Natural killer cell (primary cell): ENCODE results near the gene HACL1. TPM values are rescaled to one million over a fixed set of nuclear protein-coding genes. Genes with fewer than 3 reads are reported as not detected.

Experiments used
- ATAC-seq, 3 donors: fragments of 150-1000 bp in 2 of 3; fragments of 200-7000 bp in 1 of 3; cut with Tn5 transposase; 1 replicate in 1 of 3; 2 replicates in 2 of 3; pipeline ENCODE4 v1.10.0; 2021; ENCODE audit warnings: mild to moderate bottlenecking in 2 of 3, moderate library complexity in 2 of 3
- DNase-seq, 2 donors: peaks; one replicate each; pipeline versions ENCODE4 v3.0.0 to v3.0.0-alpha.2; 2013 to 2021; ENCODE audit warnings: mixed read lengths in 1 of 2
- H3K27ac ChIP-seq: one replicate; pipeline ENCODE4 v1.5.1; 2013; ENCODE audit warnings: mild to moderate bottlenecking, low read length
- H3K27me3 ChIP-seq: one replicate; pipeline ENCODE4 v1.6.1; 2013; ENCODE audit warnings: low read length; ENCODE audit not compliant: control insufficient read depth, insufficient read depth
- H3K36me3 ChIP-seq: one replicate; pipeline ENCODE4 v1.6.1; 2013; ENCODE audit warnings: low read length; ENCODE audit not compliant: control insufficient read depth, insufficient read depth
- H3K4me1 ChIP-seq: one replicate; pipeline ENCODE4 v1.6.1; 2013; ENCODE audit warnings: low read length; ENCODE audit not compliant: control insufficient read depth, insufficient read depth
- H3K4me3 ChIP-seq: one replicate; pipeline ENCODE4 v1.5.1; 2013; ENCODE audit warnings: low read length
- H3K9me3 ChIP-seq: one replicate; pipeline ENCODE4 v1.6.1; 2013; ENCODE audit warnings: low read length; ENCODE audit not compliant: control insufficient read depth, insufficient read depth
- H3K27ac Mint-ChIP-seq, 2 donors: one replicate each; pipeline ENCODE4 v1.8.0; 2022; ENCODE audit warnings: mild to moderate bottlenecking in 2 of 2, mixed read lengths in 2 of 2, moderate library complexity in 1 of 2
- H3K27me3 Mint-ChIP-seq, 2 donors: one replicate each; pipeline ENCODE4 v1.8.0; 2022; ENCODE audit warnings: low read depth in 2 of 2, mixed read lengths in 2 of 2
- H3K36me3 Mint-ChIP-seq: one replicate; pipeline ENCODE4 v1.8.0; 2022; ENCODE audit warnings: mixed read lengths
- H3K4me1 Mint-ChIP-seq, 2 donors: one replicate each; pipeline ENCODE4 v1.8.0; 2022; ENCODE audit warnings: mixed read lengths in 2 of 2
- H3K4me3 Mint-ChIP-seq: one replicate; pipeline ENCODE4 v1.8.0; 2022; ENCODE audit warnings: mild to moderate bottlenecking, moderate library complexity, mixed read lengths
- H3K9me3 Mint-ChIP-seq, 2 donors: one replicate each; pipeline ENCODE4 v1.8.0; 2022; ENCODE audit warnings: mixed read lengths in 2 of 2
- CTCF ChIP-seq: fragments of 200-600 bp; IDR thresholded peaks from one replicate; pipeline ENCODE4 v1.8.0; 2022; ENCODE audit warnings: antibody characterized with exemption
- WGBS: methylation state at CpG from one replicate; pipeline ENCODE4 v1.1.7; 2013; ENCODE audit warnings: missing lambda C conversion rate; ENCODE audit not compliant: insufficient coverage; 5-methylcytosine and 5-hydroxymethylcytosine counted together
- intact Hi-C: fragments of 100-400 bp; cut with micrococcal nuclease; formaldehyde crosslinking; loops from one replicate; pipeline ENCODE4 v1.14.2; 2022
- total RNA-seq, 4 donors: library from RNA; stranded (reverse); fragments of 120-200 nt in 1 of 4; gene quantifications; one replicate each; pipeline versions ENCODE4 v1.2.3 to v1.2.4, GENCODE V29; 2013 to 2022

The HACL1 gene
- total RNA-seq, 3 donors from 2014 or later (not counting 1 experiment from before 2014, with no cell fraction given) = 36.7 to 39.8 (median 37.3) TPM

GRCh38 chr3:15512166-15512565, 89.2 kb downstream of the HACL1 start:
- no peak for TF ChIP-seq CTCF
- H3K9me3 Mint-ChIP-seq = no peaks in the 10 kb centered on the region
- no peak overlapping the region for H3K4me3 Mint-ChIP-seq
- H3K27me3 ChIP-seq = no peaks in the 10 kb centered on the region
- H3K9me3 ChIP-seq = no peaks in the 10 kb centered on the region
- peaks cover 12% of the 10 kb centered on the region for H3K4me1 ChIP-seq
- DNase-seq (no peak), ATAC-seq (no peak)
- 63% methylated on average over 8 of the region's 10 CpGs for WGBS
- intact Hi-C loops = no loop called here
- H3K4me3 ChIP-seq = no peak overlapping the region
- H3K27ac ChIP-seq = no peak overlapping the region
- H3K4me1 Mint-ChIP-seq = peaks cover 31 to 49% of the 10 kb centered on the region in 2 donors
- H3K27me3 Mint-ChIP-seq = no peaks in the 10 kb centered on the region
- peak overlapping the region; percentile 22 to 37 for H3K27ac Mint-ChIP-seq
- H3K36me3 Mint-ChIP-seq = no peaks in the 10 kb centered on the region
- no peaks in the 10 kb centered on the region for H3K36me3 ChIP-seq

DNA sequence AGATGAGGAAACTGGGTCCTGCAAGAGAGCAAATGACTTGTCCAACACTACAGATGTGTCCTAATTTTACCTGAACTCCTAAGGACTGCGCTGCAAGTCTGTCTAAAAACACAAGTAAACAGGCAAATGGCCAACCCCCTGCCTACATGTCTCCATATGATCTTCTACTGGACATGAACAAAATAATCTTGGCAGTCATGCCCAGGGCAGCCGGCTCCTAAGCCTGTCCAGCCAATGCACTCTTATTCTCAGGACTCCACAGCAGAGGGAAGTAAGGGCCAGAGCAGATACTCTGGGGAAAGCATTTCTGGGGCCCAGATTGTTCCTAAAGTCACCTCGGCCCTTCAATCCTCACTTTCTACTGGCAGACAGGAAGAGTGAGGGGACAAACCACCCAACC, 90.2 kb downstream of the HACL1 start:
- Histone ChIP-seq H3K27me3 (no peaks in the 10 kb centered on the region), H3K4me1 (peaks cover 9% of the 10 kb centered on the region), H3K36me3 (no peaks in the 10 kb centered on the region), H3K9me3 (no peaks in the 10 kb centered on the region), H3K4me3 (no peak overlapping the region), H3K27ac (no peak overlapping the region)
- no peak overlapping the region for H3K4me3 Mint-ChIP-seq
- intact Hi-C loops = no loop called here
- H3K27ac Mint-ChIP-seq = peak overlapping the region; percentile 23 to 67
- 98% methylated on average over 3 of the region's 3 CpGs for WGBS
- no peak for DNase-seq
- no peaks in the 10 kb centered on the region for H3K27me3 Mint-ChIP-seq
- no peak for TF ChIP-seq CTCF
- peaks cover 37 to 40% of the 10 kb centered on the region in 2 donors for H3K4me1 Mint-ChIP-seq
- ATAC-seq = no peak
- no peaks in the 10 kb centered on the region for H3K36me3 Mint-ChIP-seq
- no peaks in the 10 kb centered on the region for H3K9me3 Mint-ChIP-seq

Other genes starting within 250 kb of the HACL1 start
- 10 to 100 TPM in 2 of 3 donors, 1 to 10 TPM in 1; 9.8 to 13.3 (median 11.8) TPM for gene METTL6, start 174.0 kb downstream of the HACL1 start, total RNA-seq
- gene EAF1, start 174.0 kb downstream of the HACL1 start, total RNA-seq = 10 to 100 TPM; 39.7 to 45.8 (median 41.5) TPM
- 10 to 100 TPM; 37.7 to 60.7 (median 55.8) TPM for gene COLQ, start 79.9 kb downstream of the HACL1 start, total RNA-seq
- 10 to 100 TPM; 19.9 to 27.5 (median 23.6) TPM for gene BTD, start 176 bp upstream of the HACL1 start, total RNA-seq
- gene ANKRD28, start 196.4 kb upstream of the HACL1 start, total RNA-seq = 10 to 100 TPM; 58.0 to 99.7 (median 91.7) TPM